Natural killer cell treated with Interleukin-12 subunit alpha and Interleukin-12 subunit beta and Interleukin-15 and Interleukin-18, amount 100 ng/mL, for 72 hours (primary cell): Measurements from ENCODE around the gene NELFA. TPM values are rescaled to one million over a fixed set of nuclear protein-coding genes. Genes with fewer than 3 reads are reported as not detected.

ENCODE experiments used
- ATAC-seq, 2 donors: fragments of 150-1000 bp; cut with Tn5 transposase in 1 of 2; sonication (Bioruptor Pico), chemical (Tn5 transposase) in 1 of 2; 2 replicates each; pipeline ENCODE4 v1.10.0; 2021
- DNase-seq: peaks from one replicate; pipeline ENCODE4 v3.0.0; 2022; ENCODE audit warnings: low spot score
- H3K27ac Mint-ChIP-seq, 2 donors: 1 replicate in 1 of 2; 2 replicates in 1 of 2; pipeline ENCODE4 v1.8.0; 2022; ENCODE audit warnings: mixed read lengths in 2 of 2, mild to moderate bottlenecking in 1 of 2, moderate library complexity in 1 of 2
- H3K27me3 Mint-ChIP-seq, 2 donors: 1 replicate in 1 of 2; 2 replicates in 1 of 2; pipeline ENCODE4 v1.8.0; 2022; ENCODE audit warnings: mixed read lengths in 2 of 2
- H3K36me3 Mint-ChIP-seq: one replicate; pipeline ENCODE4 v1.8.0; 2022; ENCODE audit warnings: mixed read lengths
- H3K4me1 Mint-ChIP-seq, 2 donors: 1 replicate in 1 of 2; 2 replicates in 1 of 2; pipeline ENCODE4 v1.8.0; 2022; ENCODE audit warnings: low read depth in 2 of 2, mixed read lengths in 2 of 2, mild to moderate bottlenecking in 1 of 2
- H3K4me3 Mint-ChIP-seq: one replicate; pipeline ENCODE4 v1.8.0; 2022; ENCODE audit warnings: mixed read lengths
- H3K9me3 Mint-ChIP-seq: 2 replicates; pipeline ENCODE4 v1.8.0; 2022; ENCODE audit warnings: mixed read lengths
- total RNA-seq, 2 donors: library from RNA; stranded (reverse); gene quantifications; one replicate each; pipeline ENCODE4 v1.2.3, GENCODE V29; 2022

NELFA gene
- total RNA-seq, result 10 to 100 TPM; 29.6 to 59.3 TPM

GRCh38 chr4:2008921-2009650 lies at the start of gene NELFA:
Gene NELFA, minus strand, starts transcription at chr4:2008974. Its CDS starts 15 bp downstream, at chr4:2008959.
- DNase-seq, result peak; percentile 93
- H3K4me1 Mint-ChIP-seq, result peaks cover 30 to 33% of the 10 kb centered on the region in 2 donors
- ATAC-seq, result peak; percentile 91 to 94
- H3K36me3 Mint-ChIP-seq, result no peaks in the 10 kb centered on the region
- H3K9me3 Mint-ChIP-seq, result no peaks in the 10 kb centered on the region
- peak within 1 kb of the TSS; percentile 81 to 91 for H3K27ac Mint-ChIP-seq
- peak within 1 kb of the TSS; percentile 91 for H3K4me3 Mint-ChIP-seq
- peaks cover 6 to 8% of the 10 kb centered on the region in 2 donors for H3K27me3 Mint-ChIP-seq

- DNase-seq (no peak), ATAC-seq (no peak)
- H3K27me3 Mint-ChIP-seq, result peaks cover 20 to 30% of the 10 kb centered on the region in 2 donors
- H3K27ac Mint-ChIP-seq, result no peak overlapping the region
- H3K4me1 Mint-ChIP-seq, result no peaks in the 10 kb centered on the region
- H3K4me3 Mint-ChIP-seq, result peak overlapping the region; percentile 19
- no peaks in the 10 kb centered on the region for H3K9me3 Mint-ChIP-seq
- H3K36me3 Mint-ChIP-seq, result no peaks in the 10 kb centered on the region
Measured at GRCh38 chr4:2057382-2058065, 48.8 kb upstream of the NELFA start.

- Mint-ChIP-seq H3K27ac (no peak overlapping the region), H3K36me3 (no peaks in the 10 kb centered on the region), H3K4me3 (no peak overlapping the region), H3K27me3 (peaks cover 30% of the 10 kb centered on the region in 2 donors), H3K9me3 (no peaks in the 10 kb centered on the region), H3K4me1 (no peaks in the 10 kb centered on the region)
- ATAC-seq (no peak), DNase-seq (no peak)
Measured at GRCh38 chr4:2054217-2054616, 45.4 kb upstream of the NELFA start.

GRCh38 chr4:2051086-2051485 lies 42.3 kb upstream of the NELFA start:
- no peak overlapping the region for H3K27ac Mint-ChIP-seq
- peaks cover 14 to 21% of the 10 kb centered on the region in 2 donors for H3K27me3 Mint-ChIP-seq
- no peaks in the 10 kb centered on the region for H3K9me3 Mint-ChIP-seq
- H3K36me3 Mint-ChIP-seq, result no peaks in the 10 kb centered on the region
- ATAC-seq (no peak), DNase-seq (no peak)
- no peak overlapping the region for H3K4me3 Mint-ChIP-seq
- no peaks in the 10 kb centered on the region for H3K4me1 Mint-ChIP-seq

GRCh38 chr4:2049811-2050210 lies 41.0 kb upstream of the NELFA start:
- ATAC-seq, result no peak

GRCh38 chr4:2049381-2049780 lies 40.6 kb upstream of the NELFA start:
- H3K27me3 Mint-ChIP-seq, result peaks cover 6 to 20% of the 10 kb centered on the region in 2 donors
- DNase-seq (peak; percentile 3), ATAC-seq (no peak)
- no peaks in the 10 kb centered on the region for H3K4me1 Mint-ChIP-seq
- H3K27ac Mint-ChIP-seq, result no peak overlapping the region
- no peaks in the 10 kb centered on the region for H3K36me3 Mint-ChIP-seq
- no peak overlapping the region for H3K4me3 Mint-ChIP-seq
- no peaks in the 10 kb centered on the region for H3K9me3 Mint-ChIP-seq

More at GRCh38 chr4:2049811-2050210, 41.0 kb upstream of the NELFA start:
- no peak overlapping the region for H3K4me3 Mint-ChIP-seq
- no peak overlapping the region for H3K27ac Mint-ChIP-seq
- no peaks in the 10 kb centered on the region for H3K9me3 Mint-ChIP-seq
- no peak for DNase-seq
- peaks cover 6 to 20% of the 10 kb centered on the region in 2 donors for H3K27me3 Mint-ChIP-seq
- no peaks in the 10 kb centered on the region for H3K4me1 Mint-ChIP-seq
- no peaks in the 10 kb centered on the region for H3K36me3 Mint-ChIP-seq

GRCh38 chr4:2048831-2049230 lies 40.1 kb upstream of the NELFA start:
- no peak overlapping the region for H3K4me3 Mint-ChIP-seq
- peak; percentile 34 for DNase-seq
- no peak overlapping the region for H3K27ac Mint-ChIP-seq
- H3K9me3 Mint-ChIP-seq, result no peaks in the 10 kb centered on the region
- no peak for ATAC-seq
- peaks cover under 1 to 17% of the 10 kb centered on the region in 2 donors for H3K27me3 Mint-ChIP-seq
- H3K36me3 Mint-ChIP-seq, result no peaks in the 10 kb centered on the region
- H3K4me1 Mint-ChIP-seq, result no peaks in the 10 kb centered on the region

- ATAC-seq, result peak in 1 of 2 donors; percentile 17
- H3K4me1 Mint-ChIP-seq, result no peaks in the 10 kb centered on the region
- peaks cover 0 to 17% of the 10 kb centered on the region in 2 donors for H3K27me3 Mint-ChIP-seq
- no peaks in the 10 kb centered on the region for H3K36me3 Mint-ChIP-seq
- DNase-seq, result no peak
- H3K4me3 Mint-ChIP-seq, result no peak overlapping the region
- no peak overlapping the region for H3K27ac Mint-ChIP-seq
- no peaks in the 10 kb centered on the region for H3K9me3 Mint-ChIP-seq
Measured at GRCh38 chr4:2047781-2048581, 39.2 kb upstream of the NELFA start.

- DNase-seq, result no peak
- no peak overlapping the region for H3K27ac Mint-ChIP-seq
- H3K4me3 Mint-ChIP-seq, result no peak overlapping the region
- H3K9me3 Mint-ChIP-seq, result no peaks in the 10 kb centered on the region
- H3K27me3 Mint-ChIP-seq, result peaks cover 0 to 13% of the 10 kb centered on the region in 2 donors
- H3K4me1 Mint-ChIP-seq, result no peaks in the 10 kb centered on the region
- no peak for ATAC-seq
- no peaks in the 10 kb centered on the region for H3K36me3 Mint-ChIP-seq
Measured at GRCh38 chr4:2047031-2047660, 38.4 kb upstream of the NELFA start.

- H3K27ac Mint-ChIP-seq, result no peak overlapping the region
- H3K4me3 Mint-ChIP-seq, result no peak overlapping the region
- no peaks in the 10 kb centered on the region for H3K36me3 Mint-ChIP-seq
- no peak for DNase-seq
- H3K27me3 Mint-ChIP-seq, result peaks cover 0 to 13% of the 10 kb centered on the region in 2 donors
- H3K9me3 Mint-ChIP-seq, result no peaks in the 10 kb centered on the region
- peaks cover 0 to 3% of the 10 kb centered on the region in 2 donors for H3K4me1 Mint-ChIP-seq
- no peak for ATAC-seq
Measured at GRCh38 chr4:2046031-2046961, 37.5 kb upstream of the NELFA start.

- no peak overlapping the region for H3K27ac Mint-ChIP-seq
- ATAC-seq, result no peak
Measured at GRCh38 chr4:2045518-2045951, 36.8 kb upstream of the NELFA start.

GRCh38 chr4:2044542-2045517 lies 36.1 kb upstream of the NELFA start:
- Mint-ChIP-seq H3K27me3 (peaks cover 4 to 6% of the 10 kb centered on the region in 2 donors), H3K4me1 (peaks cover 0 to 5% of the 10 kb centered on the region in 2 donors), H3K4me3 (no peak overlapping the region), H3K36me3 (no peaks in the 10 kb centered on the region), H3K27ac (no peak overlapping the region), H3K9me3 (no peaks in the 10 kb centered on the region)
- DNase-seq, result no peak
- no peak for ATAC-seq

More at GRCh38 chr4:2045518-2045951, 36.8 kb upstream of the NELFA start:
- Mint-ChIP-seq H3K4me3 (no peak overlapping the region), H3K27me3 (peaks cover 0 to 6% of the 10 kb centered on the region in 2 donors), H3K36me3 (no peaks in the 10 kb centered on the region), H3K9me3 (no peaks in the 10 kb centered on the region), H3K4me1 (peaks cover 0 to 3% of the 10 kb centered on the region in 2 donors)
- DNase-seq, result no peak
